Measurements from ENCODE around the gene ABCC4.

DNA sequence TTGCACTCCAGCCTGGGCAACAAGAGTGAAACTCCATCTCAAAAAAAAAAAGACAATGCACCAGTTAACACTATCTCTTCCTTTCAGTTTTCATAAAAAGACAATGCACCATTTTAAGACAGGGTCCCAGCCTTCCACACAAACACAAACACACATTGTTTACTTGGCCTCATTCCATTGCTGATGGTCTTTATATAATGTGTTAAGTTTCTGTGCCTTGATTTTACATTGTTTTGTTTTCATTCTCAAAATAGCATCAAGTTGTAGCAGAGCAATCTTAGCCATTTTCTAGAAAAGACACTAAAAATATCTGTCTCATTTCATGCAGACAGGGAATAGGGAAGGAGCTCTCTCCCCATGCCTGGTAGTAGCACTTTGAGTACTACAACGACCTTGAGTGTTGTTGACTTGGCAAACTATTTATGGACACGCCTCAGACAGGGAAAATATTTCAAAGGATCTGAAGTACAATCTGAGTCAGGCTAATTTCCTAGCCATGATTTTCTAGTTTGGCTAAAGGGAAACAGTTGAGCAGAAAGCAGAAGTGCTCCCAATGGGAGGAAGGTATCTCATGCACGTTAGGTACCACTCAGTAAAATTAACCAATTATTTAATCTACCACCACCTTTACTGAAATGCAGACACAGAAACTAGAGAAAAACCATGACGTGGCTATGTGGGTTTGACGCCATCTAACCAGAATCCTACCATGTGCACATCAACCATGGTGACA lies 120.6 kb downstream of the ABCC4 start:
- TF ChIP-seq EZH2 (IDR thresholded peaks at IDR 0.05; ENCODE audit: low read length, missing control alignments) (no peak), CTCF (conservative IDR thresholded peaks at IDR 0.05 in 1 of 2, IDR thresholded peaks at IDR 0.05 in 1 of 2; ENCODE audit: low read depth in 1 of 2, low read length in 2 of 2) (no peak)
